Measurements from ENCODE around the gene SUMO3. TPM values are rescaled to one million over a fixed set of nuclear protein-coding genes. Genes with fewer than 3 reads are reported as not detected.

The SUMO3 gene
- total and polyA plus RNA-seq, 2 donors (not counting 1 experiment from before 2014, with no cell fraction given), result 96.3 to 190 TPM

GRCh38 chr21:44773291-44773932 is 44.5 kb downstream of the SUMO3 start:
- no peaks in the 10 kb centered on the region for H4K20me1 ChIP-seq (ENCODE audit: control insufficient read depth, extremely low read depth, insufficient read depth, low read length)
- no peaks in the 10 kb centered on the region for H3K79me2 ChIP-seq (ENCODE audit: control insufficient read depth, insufficient read depth, low read length)
- H3K4me1 ChIP-seq (ENCODE audit: control insufficient read depth, extremely low read depth, insufficient read depth, low read length), result no peaks in the 10 kb centered on the region
- H3K4me2 ChIP-seq (ENCODE audit: extremely low read depth, insufficient read depth, low read length), result no peak overlapping the region
- DNase-seq (ENCODE audit: low read depth in 2 of 2), result no peak
- H3K27ac ChIP-seq (ENCODE audit: insufficient read depth, low read length), result no peak overlapping the region
- no peak for TF ChIP-seq EZH2 (IDR thresholded peaks at IDR 0.05; ENCODE audit: low read length, missing control alignments)
- TF ChIP-seq, protein P1, sequence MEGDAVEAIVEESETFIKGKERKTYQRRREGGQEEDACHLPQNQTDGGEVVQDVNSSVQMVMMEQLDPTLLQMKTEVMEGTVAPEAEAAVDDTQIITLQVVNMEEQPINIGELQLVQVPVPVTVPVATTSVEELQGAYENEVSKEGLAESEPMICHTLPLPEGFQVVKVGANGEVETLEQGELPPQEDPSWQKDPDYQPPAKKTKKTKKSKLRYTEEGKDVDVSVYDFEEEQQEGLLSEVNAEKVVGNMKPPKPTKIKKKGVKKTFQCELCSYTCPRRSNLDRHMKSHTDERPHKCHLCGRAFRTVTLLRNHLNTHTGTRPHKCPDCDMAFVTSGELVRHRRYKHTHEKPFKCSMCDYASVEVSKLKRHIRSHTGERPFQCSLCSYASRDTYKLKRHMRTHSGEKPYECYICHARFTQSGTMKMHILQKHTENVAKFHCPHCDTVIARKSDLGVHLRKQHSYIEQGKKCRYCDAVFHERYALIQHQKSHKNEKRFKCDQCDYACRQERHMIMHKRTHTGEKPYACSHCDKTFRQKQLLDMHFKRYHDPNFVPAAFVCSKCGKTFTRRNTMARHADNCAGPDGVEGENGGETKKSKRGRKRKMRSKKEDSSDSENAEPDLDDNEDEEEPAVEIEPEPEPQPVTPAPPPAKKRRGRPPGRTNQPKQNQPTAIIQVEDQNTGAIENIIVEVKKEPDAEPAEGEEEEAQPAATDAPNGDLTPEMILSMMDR (conservative IDR thresholded peaks at IDR 0.05 in 1 of 2, IDR thresholded peaks at IDR 0.05 in 1 of 2; ENCODE audit: low read depth in 1 of 2, low read length in 2 of 2), result no peak
- no peak overlapping the region for H3K9ac ChIP-seq (ENCODE audit: insufficient read depth, low read length)
- H3K9me3 ChIP-seq (ENCODE audit: control insufficient read depth, insufficient read depth, low read depth, low read length), result no peaks in the 10 kb centered on the region
- H3K36me3 ChIP-seq (ENCODE audit: control insufficient read depth, insufficient read depth, low read length), result peaks cover 21% of the 10 kb centered on the region
- no peaks in the 10 kb centered on the region for H3K27me3 ChIP-seq (ENCODE audit: control insufficient read depth, insufficient read depth, low read length)
- H2AFZ ChIP-seq (ENCODE audit: low read length), result no peak overlapping the region
- H3K4me3 ChIP-seq (replicated peaks in 1 of 4; ENCODE audit: control extremely low read depth in 1 of 4, insufficient read depth in 1 of 4, low read depth in 3 of 4, low read length in 4 of 4), result no peak overlapping the region

GRCh38 chr21:44771896-44772525 is 45.9 kb downstream of the SUMO3 start:
- H3K27me3 ChIP-seq (ENCODE audit: control insufficient read depth, insufficient read depth, low read length), result no peaks in the 10 kb centered on the region
- H3K4me1 ChIP-seq (ENCODE audit: control insufficient read depth, extremely low read depth, insufficient read depth, low read length), result no peaks in the 10 kb centered on the region
- H3K36me3 ChIP-seq (ENCODE audit: control insufficient read depth, insufficient read depth, low read length), result peaks cover 21% of the 10 kb centered on the region
- H3K4me3 ChIP-seq (replicated peaks in 1 of 4; ENCODE audit: control extremely low read depth in 1 of 4, insufficient read depth in 1 of 4, low read depth in 3 of 4, low read length in 4 of 4), result no peak overlapping the region
- no peak overlapping the region for H2AFZ ChIP-seq (ENCODE audit: low read length)
- no peaks in the 10 kb centered on the region for H4K20me1 ChIP-seq (ENCODE audit: control insufficient read depth, extremely low read depth, insufficient read depth, low read length)
- no peak overlapping the region for H3K9ac ChIP-seq (ENCODE audit: insufficient read depth, low read length)
- no peaks in the 10 kb centered on the region for H3K79me2 ChIP-seq (ENCODE audit: control insufficient read depth, insufficient read depth, low read length)
- no peak overlapping the region for H3K27ac ChIP-seq (ENCODE audit: insufficient read depth, low read length)
- DNase-seq (ENCODE audit: low read depth in 2 of 2), result no peak
- no peak for TF ChIP-seq EZH2 (IDR thresholded peaks at IDR 0.05; ENCODE audit: low read length, missing control alignments)
- TF ChIP-seq, protein P1 (conservative IDR thresholded peaks at IDR 0.05 in 1 of 2, IDR thresholded peaks at IDR 0.05 in 1 of 2; ENCODE audit: low read depth in 1 of 2, low read length in 2 of 2), result no peak
- no peaks in the 10 kb centered on the region for H3K9me3 ChIP-seq (ENCODE audit: control insufficient read depth, insufficient read depth, low read depth, low read length)
- no peak overlapping the region for H3K4me2 ChIP-seq (ENCODE audit: extremely low read depth, insufficient read depth, low read length)

DNA sequence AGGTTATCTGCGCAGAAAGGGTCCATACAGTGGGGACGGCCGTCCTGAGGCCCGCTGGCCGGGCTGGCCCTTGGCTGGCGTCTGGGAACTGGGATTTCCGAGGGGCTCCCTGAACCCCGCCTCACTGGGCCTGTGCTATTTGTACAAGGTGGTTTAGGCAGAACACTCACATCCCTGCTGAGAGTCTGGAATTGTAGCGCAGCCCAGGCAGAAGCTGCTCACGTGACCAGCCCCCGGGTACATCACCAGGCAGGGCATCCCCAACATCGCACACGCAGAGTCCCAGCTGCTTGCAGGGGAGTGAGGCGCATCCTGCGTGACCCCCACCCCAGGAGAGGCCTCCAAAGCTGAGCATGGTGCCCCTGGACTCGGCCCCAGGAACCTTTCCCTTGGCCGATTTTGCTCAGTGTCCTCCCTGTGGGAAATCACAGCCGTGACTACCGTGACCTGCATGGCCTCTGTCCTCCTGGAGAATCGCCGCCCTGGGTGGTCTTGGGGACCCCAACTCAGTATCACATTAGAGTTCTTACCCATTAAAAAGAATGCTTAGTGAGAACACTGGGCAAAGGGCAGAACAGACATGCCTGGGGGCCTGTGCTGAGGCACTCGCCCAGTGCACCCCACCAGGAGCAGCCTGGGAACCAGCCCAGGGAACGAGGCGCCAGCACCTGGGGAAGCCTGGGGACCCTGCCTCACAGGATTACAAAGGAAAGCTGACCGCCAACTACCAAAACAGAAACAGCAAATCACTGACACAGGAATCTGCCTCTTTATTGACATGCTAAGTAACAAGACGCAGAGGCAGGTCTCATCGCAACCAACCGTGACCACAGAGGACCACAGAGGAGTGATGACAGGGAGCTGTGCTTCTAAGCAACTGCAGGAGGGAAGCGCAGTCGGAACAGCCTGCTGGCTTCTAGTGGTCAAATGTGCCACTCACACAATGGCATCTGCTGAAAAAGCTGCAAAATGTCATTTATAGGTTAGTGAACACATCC is 49.7 kb downstream of the SUMO3 start:
- H3K27ac ChIP-seq (ENCODE audit: insufficient read depth, low read length), result no peak overlapping the region
- no peak overlapping the region for H3K9ac ChIP-seq (ENCODE audit: insufficient read depth, low read length)
- H3K27me3 ChIP-seq (ENCODE audit: control insufficient read depth, insufficient read depth, low read length), result no peaks in the 10 kb centered on the region
- no peaks in the 10 kb centered on the region for H3K9me3 ChIP-seq (ENCODE audit: control insufficient read depth, insufficient read depth, low read depth, low read length)
- no peak for TF ChIP-seq EZH2 (IDR thresholded peaks at IDR 0.05; ENCODE audit: low read length, missing control alignments)
- TF ChIP-seq, protein P1 (conservative IDR thresholded peaks at IDR 0.05 in 1 of 2, IDR thresholded peaks at IDR 0.05 in 1 of 2; ENCODE audit: low read depth in 1 of 2, low read length in 2 of 2), result no peak
- no peak overlapping the region for H3K4me2 ChIP-seq (ENCODE audit: extremely low read depth, insufficient read depth, low read length)
- no peak overlapping the region for H3K4me3 ChIP-seq (replicated peaks in 1 of 4; ENCODE audit: control extremely low read depth in 1 of 4, insufficient read depth in 1 of 4, low read depth in 3 of 4, low read length in 4 of 4)
- peaks cover 12% of the 10 kb centered on the region for H3K36me3 ChIP-seq (ENCODE audit: control insufficient read depth, insufficient read depth, low read length)
- H3K79me2 ChIP-seq (ENCODE audit: control insufficient read depth, insufficient read depth, low read length), result no peaks in the 10 kb centered on the region
- H3K4me1 ChIP-seq (ENCODE audit: control insufficient read depth, extremely low read depth, insufficient read depth, low read length), result no peaks in the 10 kb centered on the region
- DNase-seq (ENCODE audit: low read depth in 2 of 2), result no peak
- H2AFZ ChIP-seq (ENCODE audit: low read length), result no peak overlapping the region
- H4K20me1 ChIP-seq (ENCODE audit: control insufficient read depth, extremely low read depth, insufficient read depth, low read length), result no peaks in the 10 kb centered on the region

Data from fibroblast of lung (primary cell).